ENCODE results near the gene SNX6.
"Not testable (repeated sequence)": the region's sequence is repeated elsewhere in the genome, so short reads cannot be mapped to it uniquely, and the experiment has no call there.

DNA sequence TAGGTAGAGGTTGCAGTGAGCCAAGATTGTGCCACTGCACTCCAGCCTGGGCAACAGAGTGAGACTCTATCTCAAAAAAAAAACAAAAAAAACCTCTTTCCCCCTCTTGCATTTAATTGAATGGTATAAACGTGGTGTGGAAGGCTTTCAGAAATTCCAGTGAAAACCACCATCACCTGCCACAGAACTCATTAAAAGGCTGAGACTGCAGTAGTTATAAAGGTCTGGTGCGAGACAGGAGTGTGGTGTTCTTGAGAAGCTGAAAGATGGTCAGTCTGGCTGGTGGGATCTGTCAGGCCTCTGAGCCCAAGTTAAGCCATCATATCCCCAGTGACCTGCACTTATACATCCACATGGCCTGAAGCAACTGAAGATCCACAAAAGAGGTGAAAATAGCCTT is 20.1 kb upstream of the SNX6 start:
- TF ChIP-seq, protein P1, sequence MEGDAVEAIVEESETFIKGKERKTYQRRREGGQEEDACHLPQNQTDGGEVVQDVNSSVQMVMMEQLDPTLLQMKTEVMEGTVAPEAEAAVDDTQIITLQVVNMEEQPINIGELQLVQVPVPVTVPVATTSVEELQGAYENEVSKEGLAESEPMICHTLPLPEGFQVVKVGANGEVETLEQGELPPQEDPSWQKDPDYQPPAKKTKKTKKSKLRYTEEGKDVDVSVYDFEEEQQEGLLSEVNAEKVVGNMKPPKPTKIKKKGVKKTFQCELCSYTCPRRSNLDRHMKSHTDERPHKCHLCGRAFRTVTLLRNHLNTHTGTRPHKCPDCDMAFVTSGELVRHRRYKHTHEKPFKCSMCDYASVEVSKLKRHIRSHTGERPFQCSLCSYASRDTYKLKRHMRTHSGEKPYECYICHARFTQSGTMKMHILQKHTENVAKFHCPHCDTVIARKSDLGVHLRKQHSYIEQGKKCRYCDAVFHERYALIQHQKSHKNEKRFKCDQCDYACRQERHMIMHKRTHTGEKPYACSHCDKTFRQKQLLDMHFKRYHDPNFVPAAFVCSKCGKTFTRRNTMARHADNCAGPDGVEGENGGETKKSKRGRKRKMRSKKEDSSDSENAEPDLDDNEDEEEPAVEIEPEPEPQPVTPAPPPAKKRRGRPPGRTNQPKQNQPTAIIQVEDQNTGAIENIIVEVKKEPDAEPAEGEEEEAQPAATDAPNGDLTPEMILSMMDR (IDR thresholded peaks at IDR 0.05; ENCODE audit: low read depth, low read length, poor library complexity, severe bottlenecking), result not testable (repeated sequence)
- not testable (repeated sequence) for TF ChIP-seq EZH2phosphoT487 (IDR thresholded peaks at IDR 0.05; ENCODE audit: borderline replicate concordance, low read length)

Measured in DOHH2 (cell line).